Measurements from ENCODE around the gene MED9. TPM values are rescaled to one million over a fixed set of nuclear protein-coding genes. Genes with fewer than 3 reads are reported as not detected.
A peak's percentile ranks its signal among the peaks of the same experiment; 100 is the strongest.
"Not testable (repeated sequence)": the region's sequence is repeated elsewhere in the genome, so short reads cannot be mapped to it uniquely, and the experiment has no call there.

Gene MED9
- total RNA-seq, 2 experiments from 2014 or later = 15.1 to 17.5 TPM

DNA sequence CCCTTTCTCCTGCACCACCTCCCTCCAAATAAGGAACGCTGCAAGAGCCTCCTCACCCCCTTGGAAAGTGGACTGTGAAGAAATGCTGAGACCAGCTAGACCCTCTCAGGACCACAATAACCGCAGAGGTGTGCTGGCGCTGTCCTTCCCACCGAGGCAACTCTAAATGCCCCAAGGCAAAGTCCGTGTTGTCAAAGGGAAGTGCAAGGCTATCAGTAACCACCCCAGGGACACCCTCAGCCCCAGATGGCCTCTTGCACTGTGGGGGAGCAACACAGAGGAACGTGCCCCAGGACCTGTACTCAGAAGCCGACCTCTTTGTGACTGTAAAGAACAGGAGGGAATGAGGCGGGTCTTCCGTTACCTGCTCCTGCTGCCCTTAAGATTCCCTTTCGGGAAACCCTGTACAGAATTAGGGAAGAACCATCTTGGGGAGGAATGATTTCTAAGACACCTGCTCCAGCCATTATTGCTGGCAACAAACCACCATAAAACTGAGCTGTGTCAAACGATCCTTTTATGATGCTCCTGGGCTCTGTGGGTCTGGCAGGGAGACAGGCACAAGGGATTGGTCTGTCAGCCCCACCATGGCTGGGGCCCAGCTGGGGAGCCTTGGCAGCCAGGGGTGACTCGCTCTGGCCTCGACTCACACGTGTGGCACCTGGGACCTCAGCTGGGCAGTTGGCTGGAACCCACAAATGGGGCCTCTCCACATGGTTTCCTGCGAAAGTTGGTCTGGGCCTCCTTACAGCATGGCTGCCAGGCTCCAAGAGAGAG is 14.6 kb upstream of the MED9 start:
- Mint-ChIP-seq H3K4me1 (no peaks in the 10 kb centered on the region), H3K27me3 (peaks cover 20% of the 10 kb centered on the region), H3K9me3 (ENCODE audit: low read depth) (peaks cover 4% of the 10 kb centered on the region), H3K36me3 (peaks cover 2% of the 10 kb centered on the region), H3K27ac (no peak overlapping the region), H3K4me3 (no peak overlapping the region)
- CTCF ChIA-PET = no interaction called here
- ATAC-seq = no peak
- no peak for DNase-seq

DNA sequence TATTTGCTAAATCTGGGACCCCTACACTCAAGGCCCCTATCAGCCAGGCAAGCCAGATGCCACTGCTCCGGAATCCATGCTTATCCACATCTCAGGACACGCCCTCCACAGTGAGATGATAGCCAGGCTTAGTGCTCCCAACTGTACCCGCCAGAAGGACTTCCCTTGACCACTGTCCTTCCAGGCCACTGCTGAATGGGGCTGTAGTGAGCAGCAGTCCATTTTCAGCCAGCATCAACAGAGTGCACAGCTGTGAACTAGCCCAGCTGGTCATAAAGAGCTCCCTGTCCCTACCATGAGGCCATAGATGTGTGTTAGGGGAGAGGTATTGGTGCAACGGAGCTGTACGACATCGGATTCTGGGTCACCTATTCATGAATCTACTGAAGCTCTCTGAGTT is 13.0 kb upstream of the MED9 start:
- DNase-seq = no peak

DNA sequence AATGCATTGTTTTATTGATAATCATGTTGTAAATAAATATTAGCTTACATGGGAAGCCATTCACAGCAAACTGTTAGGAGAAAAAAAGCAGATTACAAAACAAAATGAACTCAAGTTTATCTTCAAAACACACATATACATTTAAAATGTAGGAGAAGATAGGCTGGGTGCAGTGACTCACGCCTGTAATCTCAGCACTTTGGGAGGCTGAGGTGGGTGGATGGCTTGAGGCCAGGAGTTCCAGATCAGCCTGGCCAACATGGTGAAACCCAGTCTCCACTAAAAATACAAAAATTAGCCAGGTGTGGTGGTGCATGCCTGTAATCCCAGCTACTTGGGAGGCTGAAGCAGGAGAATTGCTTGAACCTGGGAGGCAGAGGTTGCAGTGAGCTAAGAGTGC is 10.9 kb upstream of the MED9 start:
- H3K9me3 Mint-ChIP-seq (ENCODE audit: low read depth); DNase-seq; H3K4me3 Mint-ChIP-seq; H3K4me1 Mint-ChIP-seq; H3K36me3 Mint-ChIP-seq; H3K27ac Mint-ChIP-seq; ATAC-seq: not testable (repeated sequence)
- H3K27me3 Mint-ChIP-seq = peaks cover 32% of the 10 kb centered on the region
- CTCF ChIA-PET = interaction anchor here (1.0 kb wide), 2 partner anchors 18 to 31 kb away, joined by 3 read pairs; no protein-coding TSS in a partner anchor

More for the DNA sequence above, 13.0 kb upstream of the MED9 start:
- Mint-ChIP-seq H3K4me3 (no peak overlapping the region), H3K9me3 (ENCODE audit: low read depth) (peaks cover 4% of the 10 kb centered on the region), H3K36me3 (peaks cover 2% of the 10 kb centered on the region), H3K27me3 (peaks cover 27% of the 10 kb centered on the region), H3K4me1 (no peaks in the 10 kb centered on the region), H3K27ac (no peak overlapping the region)
- no peak for ATAC-seq
- CTCF ChIA-PET = no interaction called here

- DNase-seq (no peak), ATAC-seq (no peak)
- H3K27ac Mint-ChIP-seq = no peak overlapping the region
- H3K4me3 Mint-ChIP-seq = no peak overlapping the region
- peaks cover 38% of the 10 kb centered on the region for H3K27me3 Mint-ChIP-seq
- H3K4me1 Mint-ChIP-seq = no peaks in the 10 kb centered on the region
- no peaks in the 10 kb centered on the region for H3K36me3 Mint-ChIP-seq
- no peaks in the 10 kb centered on the region for H3K9me3 Mint-ChIP-seq (ENCODE audit: low read depth)
- CTCF ChIA-PET = interaction anchor here (1.0 to 2.1 kb wide), 3 partner anchors 17 to 30 kb away, joined by 3 to 10 read pairs (median 3); partner anchors contain the start of gene RASD1
Measured at GRCh38 chr17:17466511-17466910, 10.3 kb upstream of the MED9 start.

- Mint-ChIP-seq H3K36me3 (no peaks in the 10 kb centered on the region), H3K4me1 (peaks cover 1% of the 10 kb centered on the region), H3K4me3 (no peak overlapping the region), H3K27me3 (peaks cover 40% of the 10 kb centered on the region), H3K27ac (no peak overlapping the region), H3K9me3 (ENCODE audit: low read depth) (no peaks in the 10 kb centered on the region)
- ATAC-seq (no peak), DNase-seq (no peak)
- CTCF ChIA-PET = interaction anchor here (2.1 kb wide), 1 partner anchor 30 kb away, joined by 10 read pairs; the partner anchor contains the start of gene RASD1
Measured at GRCh38 chr17:17467016-17467415, 9.8 kb upstream of the MED9 start.

GRCh38 chr17:17467720-17468119 is 9.1 kb upstream of the MED9 start:
- DNase-seq (no peak), ATAC-seq (no peak)
- Mint-ChIP-seq H3K4me3 (no peak overlapping the region), H3K27me3 (peaks cover 46% of the 10 kb centered on the region), H3K36me3 (no peaks in the 10 kb centered on the region), H3K4me1 (peaks cover 5% of the 10 kb centered on the region), H3K27ac (no peak overlapping the region), H3K9me3 (ENCODE audit: low read depth) (no peaks in the 10 kb centered on the region)
- CTCF ChIA-PET = interaction anchor here (2.1 kb wide), 1 partner anchor 29 kb away, joined by 10 read pairs; the partner anchor contains the start of gene RASD1

- Mint-ChIP-seq H3K27ac (no peak overlapping the region), H3K9me3 (ENCODE audit: low read depth) (no peaks in the 10 kb centered on the region), H3K4me1 (peaks cover 5% of the 10 kb centered on the region), H3K4me3 (no peak overlapping the region), H3K36me3 (no peaks in the 10 kb centered on the region), H3K27me3 (peaks cover 53% of the 10 kb centered on the region)
- no peak for DNase-seq
- CTCF ChIA-PET = interaction anchor here (2.1 kb wide), 1 partner anchor 28 kb away, joined by 10 read pairs; the partner anchor contains the start of gene RASD1
- no peak for ATAC-seq
Measured at GRCh38 chr17:17468217-17469010, 8.4 kb upstream of the MED9 start.

DNA sequence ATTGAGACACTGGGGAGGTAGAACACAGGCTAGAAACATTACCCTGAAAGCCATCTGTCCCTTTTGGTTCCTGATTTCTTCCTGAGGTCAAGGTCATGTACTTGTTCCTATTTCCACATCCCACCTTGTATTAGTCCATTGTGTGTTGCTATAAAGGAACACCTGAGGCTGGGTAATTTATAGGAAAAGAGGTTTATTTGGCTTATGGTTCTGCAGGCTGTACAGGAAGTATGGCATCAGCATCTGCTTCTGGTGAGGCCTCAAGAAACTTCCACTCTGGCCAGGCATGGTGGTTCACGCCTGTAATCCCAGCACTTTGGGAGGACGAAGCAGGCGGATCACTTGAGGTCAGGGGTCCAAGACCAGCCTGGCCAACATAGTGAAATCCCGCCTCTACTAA is 7.4 kb upstream of the MED9 start:
- Mint-ChIP-seq H3K4me1 (peaks cover 5% of the 10 kb centered on the region), H3K36me3 (no peaks in the 10 kb centered on the region), H3K4me3 (no peak overlapping the region), H3K27ac (no peak overlapping the region), H3K27me3 (peaks cover 58% of the 10 kb centered on the region), H3K9me3 (ENCODE audit: low read depth) (no peaks in the 10 kb centered on the region)
- DNase-seq (no peak), ATAC-seq (no peak)
- CTCF ChIA-PET = no interaction called here

DNA sequence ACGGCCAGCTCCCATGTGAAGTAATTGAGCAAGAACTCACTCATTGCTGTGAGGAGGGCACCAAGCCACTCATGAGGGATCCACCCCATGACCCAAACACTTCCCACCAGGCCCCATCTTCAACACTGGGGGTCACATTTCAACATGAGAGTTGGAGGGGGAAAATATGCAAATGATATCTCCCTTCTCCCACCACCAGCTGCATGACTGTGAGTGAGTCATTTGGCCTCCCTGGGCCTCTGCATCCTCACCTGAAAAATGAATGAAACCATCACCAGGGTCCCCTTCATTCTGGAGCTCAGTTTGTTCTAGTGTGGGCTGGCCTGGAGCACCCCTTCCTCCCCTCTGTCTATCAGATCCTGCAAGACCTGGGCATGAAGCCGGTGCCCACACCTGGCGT is 6.8 kb upstream of the MED9 start:
- no peak overlapping the region for H3K27ac Mint-ChIP-seq
- CTCF ChIA-PET = no interaction called here
- no peak overlapping the region for H3K4me3 Mint-ChIP-seq
- ATAC-seq (no peak), DNase-seq (no peak)
- no peaks in the 10 kb centered on the region for H3K9me3 Mint-ChIP-seq (ENCODE audit: low read depth)
- no peaks in the 10 kb centered on the region for H3K36me3 Mint-ChIP-seq
- peaks cover 5% of the 10 kb centered on the region for H3K4me1 Mint-ChIP-seq
- peaks cover 56% of the 10 kb centered on the region for H3K27me3 Mint-ChIP-seq

GRCh38 chr17:17472333-17472920 is 4.4 kb upstream of the MED9 start:
- peak overlapping the region; percentile 13 for H3K27ac Mint-ChIP-seq
- no peak for DNase-seq

DNA sequence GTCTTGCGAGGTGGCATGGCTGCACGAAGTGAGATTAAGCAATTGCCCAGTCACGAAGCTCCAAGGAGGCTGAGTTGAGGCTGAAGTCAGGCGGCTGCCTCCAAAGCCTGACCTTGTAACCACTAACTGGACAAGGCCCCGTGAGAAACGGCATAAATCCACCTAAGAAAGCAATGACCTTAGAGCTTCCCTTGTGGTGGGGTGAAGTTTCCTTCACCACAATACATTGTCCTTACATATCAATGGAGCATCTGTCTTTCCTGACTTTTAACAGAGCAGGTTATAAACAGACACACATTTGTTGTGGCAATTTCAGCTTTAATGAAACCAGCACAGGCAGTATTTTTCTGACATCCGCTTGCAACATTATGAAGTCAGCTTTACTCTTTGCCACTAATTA is 2.5 kb upstream of the MED9 start:
- H3K27me3 Mint-ChIP-seq = peaks cover 35% of the 10 kb centered on the region
- no peak for ATAC-seq
- H3K9me3 Mint-ChIP-seq (ENCODE audit: low read depth) = no peaks in the 10 kb centered on the region
- H3K4me3 Mint-ChIP-seq = no peak overlapping the region
- no peak for DNase-seq
- CTCF ChIA-PET = interaction anchor here (0.9 kb wide), 1 partner anchor 23 kb away, joined by 3 read pairs; no protein-coding TSS in a partner anchor
- peaks cover 32% of the 10 kb centered on the region for H3K4me1 Mint-ChIP-seq
- H3K36me3 Mint-ChIP-seq = peaks cover 1% of the 10 kb centered on the region
- H3K27ac Mint-ChIP-seq = no peak overlapping the region

More at GRCh38 chr17:17472333-17472920, 4.4 kb upstream of the MED9 start:
- ATAC-seq = no peak
- Mint-ChIP-seq H3K27me3 (peaks cover 46% of the 10 kb centered on the region), H3K4me1 (peaks cover 17% of the 10 kb centered on the region), H3K9me3 (ENCODE audit: low read depth) (no peaks in the 10 kb centered on the region), H3K4me3 (no peak overlapping the region), H3K36me3 (no peaks in the 10 kb centered on the region)
- CTCF ChIA-PET = interaction anchor here (0.7 to 1.7 kb wide), 4 partner anchors 24 to 883 kb away, joined by 3 to 12 read pairs (median 4); partner anchors contain the start of gene RASD1

GRCh38 chr17:17479209-17479608 is 2.4 kb downstream of the MED9 start:
- Mint-ChIP-seq H3K27me3 (peaks cover 5% of the 10 kb centered on the region), H3K4me3 (no peak overlapping the region), H3K9me3 (ENCODE audit: low read depth) (no peaks in the 10 kb centered on the region), H3K4me1 (peaks cover 60% of the 10 kb centered on the region), H3K27ac (no peak overlapping the region), H3K36me3 (peaks cover 6% of the 10 kb centered on the region)
- no peak for DNase-seq
- CTCF ChIA-PET = no interaction called here
- no peak for ATAC-seq

- DNase-seq (no peak), ATAC-seq (no peak)
- Mint-ChIP-seq H3K27ac (no peak overlapping the region), H3K9me3 (ENCODE audit: low read depth) (no peaks in the 10 kb centered on the region), H3K4me1 (peaks cover 69% of the 10 kb centered on the region), H3K27me3 (no peaks in the 10 kb centered on the region), H3K4me3 (no peak overlapping the region), H3K36me3 (peaks cover 12% of the 10 kb centered on the region)
- CTCF ChIA-PET = interaction anchor here (0.8 to 1.3 kb wide), 5 partner anchors 15 to 161 kb away, joined by 3 to 4 read pairs (median 3); partner anchors contain the start of gene RASD1
Measured at GRCh38 chr17:17480593-17481148, 3.9 kb downstream of the MED9 start.

All from activated CD8-positive, alpha-beta memory T cell treated with anti-CD3 and anti-CD28 coated beads, Interleukin-2, amount 10 ng/mL, durations not matched to agents 7 days and 5 days (primary cell).